DND-41 (cell line): Measurements from ENCODE around the gene FBXW8.

Experiments used
- CTCF ChIP-seq: IDR thresholded peaks from 2 replicates; pipeline ENCODE4 v1.5.1; 2012; ENCODE audit warnings: borderline replicate concordance, low read length, moderate library complexity, mild to moderate bottlenecking; ENCODE audit not compliant: poor library complexity, severe bottlenecking; ENCODE audit errors: extremely low read depth
- EZH2 ChIP-seq: IDR thresholded peaks from 3 replicates; pipeline ENCODE4 v1.6.1; 2012; ENCODE audit warnings: borderline replicate concordance, low read depth, mild to moderate bottlenecking, moderate library complexity, low read length, inconsistent platforms; ENCODE audit not compliant: severe bottlenecking

- no peak for TF ChIP-seq CTCF
- TF ChIP-seq EZH2, result no peak
Measured at GRCh38 chr12:117027251-117028086, 116.7 kb downstream of the FBXW8 start.
